Right lung (tissue), 5 donors: ENCODE data around the gene PLEKHG3. TPM values are rescaled to one million over a fixed set of nuclear protein-coding genes. Genes with fewer than 3 reads are reported as not detected.
A peak's percentile ranks its signal among the peaks of the same experiment; 100 is the strongest.

ENCODE experiments used
- DNase-seq, 2 donors: peaks; one replicate each; pipeline ENCODE4 v3.0.0-alpha.2; 2013
- polyA plus RNA-seq, 5 donors: library from polyadenylated mRNA; unstranded; fragments of 120-200 nt; gene quantifications; one replicate each; pipeline versions ENCODE4 v1.2.1 to v1.2.3, GENCODE V29; 2013; ENCODE audit warnings: inconsistent platforms in 1 of 5, low replicate concordance in 1 of 5; ENCODE audit not compliant: insufficient read length in 5 of 5, insufficient read depth in 1 of 5

PLEKHG3 gene
- polyA plus RNA-seq, 5 donors: 49.0 to 64.8 (median 59.4) TPM

DNA sequence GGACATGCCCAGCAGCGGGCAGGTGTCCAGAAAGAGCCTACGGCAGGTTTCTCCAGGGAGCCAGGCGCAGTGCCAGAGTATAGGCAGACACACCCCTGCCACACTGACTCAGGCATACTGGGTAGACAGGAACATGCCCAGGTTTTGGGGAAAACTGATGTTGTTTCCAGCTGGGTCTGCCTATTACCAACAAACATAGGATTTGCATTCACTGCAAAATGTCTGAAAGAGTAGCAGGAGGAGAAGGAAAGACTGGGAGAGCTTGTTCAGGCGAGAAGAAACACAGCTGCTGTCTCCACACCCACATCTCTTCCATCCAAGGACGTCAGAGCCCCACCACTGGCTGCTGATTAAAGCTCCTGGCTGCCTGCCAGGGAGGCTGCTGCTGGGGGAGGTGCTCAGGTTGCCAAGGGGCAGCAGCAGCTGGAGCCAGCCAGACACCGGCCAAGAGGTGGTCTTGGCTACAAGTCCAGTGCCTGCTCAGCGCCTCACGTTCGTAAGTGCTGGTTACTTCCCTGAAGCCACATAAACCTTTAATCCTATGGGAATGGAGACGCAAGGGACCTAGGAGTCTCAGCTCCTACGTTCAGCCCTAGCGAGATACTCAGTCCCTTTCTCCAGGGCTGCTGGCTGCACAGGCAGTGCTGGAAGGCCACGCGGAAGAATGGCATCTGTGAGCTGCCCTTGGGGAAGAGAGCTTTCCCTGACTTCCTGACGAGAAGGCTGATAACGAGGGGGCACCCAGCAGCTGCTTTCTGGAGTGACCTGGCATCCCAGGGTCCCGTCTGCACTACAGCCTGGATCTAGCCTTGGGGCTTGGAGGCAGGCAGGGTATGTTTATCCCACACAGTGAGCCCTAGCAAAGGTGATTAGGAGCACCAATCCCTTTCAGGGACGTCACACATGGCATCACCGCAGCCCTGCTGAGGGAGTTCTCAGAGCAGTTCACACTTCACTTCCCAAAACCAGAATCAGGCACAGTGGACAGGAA is 58.1 kb downstream of the PLEKHG3 start:
- peak; percentile 83 to 84 for DNase-seq

DNA sequence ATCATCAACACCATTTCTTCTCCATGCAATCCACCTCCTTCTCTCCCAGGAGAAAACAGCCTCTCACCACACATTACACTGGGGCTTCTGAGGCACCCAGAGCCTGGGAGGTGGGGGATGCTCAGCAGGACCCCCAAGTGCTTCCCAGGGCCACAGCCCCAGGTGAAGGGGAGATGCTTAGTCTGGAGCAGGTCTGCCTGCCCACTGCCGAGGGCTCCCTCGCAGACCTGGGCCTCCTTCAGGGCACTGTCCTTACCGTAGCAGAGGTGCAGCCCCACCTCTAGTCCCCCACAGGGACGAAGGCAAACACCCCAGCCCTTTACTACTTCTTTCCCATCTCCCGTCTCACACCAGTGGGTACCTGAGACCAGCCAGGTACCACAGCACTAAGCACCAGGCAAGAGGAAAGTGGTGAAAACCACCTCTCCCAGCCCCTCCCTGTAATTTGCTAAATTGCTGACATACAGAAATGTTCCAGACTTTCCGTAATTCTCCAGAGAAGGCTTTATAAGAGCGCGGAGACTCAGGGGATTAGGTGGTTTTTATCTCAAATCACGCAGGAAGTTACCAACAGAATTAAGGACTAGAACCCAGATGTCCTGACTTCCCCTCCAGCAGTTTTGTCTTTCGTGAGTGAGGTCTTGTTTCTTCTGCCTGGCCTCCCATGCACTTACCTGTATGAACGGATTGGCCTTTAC is 59.0 kb downstream of the PLEKHG3 start:
- no peak for DNase-seq

DNA sequence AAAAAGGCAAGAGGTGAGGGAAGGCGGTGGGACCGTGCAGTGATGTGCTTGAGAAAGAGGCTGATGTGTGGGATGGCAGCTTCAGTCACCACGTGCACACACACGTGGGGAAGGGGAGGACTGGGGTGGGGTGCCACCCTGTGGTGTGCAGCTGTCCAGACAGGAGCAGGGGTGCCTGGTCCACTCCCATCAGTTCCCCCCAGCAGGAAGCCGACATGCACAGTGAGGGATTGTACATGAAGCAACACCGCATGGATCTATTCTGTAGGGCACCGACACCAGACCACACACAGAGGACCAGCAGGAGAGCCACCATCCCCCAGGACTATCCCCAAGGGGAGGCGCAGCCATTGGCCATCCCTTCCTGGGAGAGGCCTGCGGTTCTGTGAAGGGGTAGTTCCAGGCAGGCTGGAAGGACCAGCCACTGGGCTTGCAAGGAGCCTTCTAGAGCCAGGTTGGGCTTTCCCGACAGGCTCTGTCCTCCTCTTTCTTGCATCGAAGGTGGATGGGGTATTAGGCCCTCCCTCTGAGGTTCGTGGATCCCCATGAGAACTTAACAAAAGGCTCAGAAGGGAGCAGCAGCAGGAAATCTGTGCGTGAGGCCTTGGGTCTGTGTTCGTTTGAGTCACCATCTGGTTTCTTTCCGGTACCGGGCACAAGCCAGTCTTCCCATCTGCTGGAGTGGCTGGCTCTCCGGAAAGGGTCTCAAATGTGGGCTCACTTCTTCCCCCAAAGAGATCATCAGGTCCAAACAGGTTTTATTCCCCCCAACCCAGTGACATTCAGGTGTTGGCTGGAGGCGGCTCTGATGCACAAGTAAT is 59.8 kb downstream of the PLEKHG3 start:
- no peak for DNase-seq

DNA sequence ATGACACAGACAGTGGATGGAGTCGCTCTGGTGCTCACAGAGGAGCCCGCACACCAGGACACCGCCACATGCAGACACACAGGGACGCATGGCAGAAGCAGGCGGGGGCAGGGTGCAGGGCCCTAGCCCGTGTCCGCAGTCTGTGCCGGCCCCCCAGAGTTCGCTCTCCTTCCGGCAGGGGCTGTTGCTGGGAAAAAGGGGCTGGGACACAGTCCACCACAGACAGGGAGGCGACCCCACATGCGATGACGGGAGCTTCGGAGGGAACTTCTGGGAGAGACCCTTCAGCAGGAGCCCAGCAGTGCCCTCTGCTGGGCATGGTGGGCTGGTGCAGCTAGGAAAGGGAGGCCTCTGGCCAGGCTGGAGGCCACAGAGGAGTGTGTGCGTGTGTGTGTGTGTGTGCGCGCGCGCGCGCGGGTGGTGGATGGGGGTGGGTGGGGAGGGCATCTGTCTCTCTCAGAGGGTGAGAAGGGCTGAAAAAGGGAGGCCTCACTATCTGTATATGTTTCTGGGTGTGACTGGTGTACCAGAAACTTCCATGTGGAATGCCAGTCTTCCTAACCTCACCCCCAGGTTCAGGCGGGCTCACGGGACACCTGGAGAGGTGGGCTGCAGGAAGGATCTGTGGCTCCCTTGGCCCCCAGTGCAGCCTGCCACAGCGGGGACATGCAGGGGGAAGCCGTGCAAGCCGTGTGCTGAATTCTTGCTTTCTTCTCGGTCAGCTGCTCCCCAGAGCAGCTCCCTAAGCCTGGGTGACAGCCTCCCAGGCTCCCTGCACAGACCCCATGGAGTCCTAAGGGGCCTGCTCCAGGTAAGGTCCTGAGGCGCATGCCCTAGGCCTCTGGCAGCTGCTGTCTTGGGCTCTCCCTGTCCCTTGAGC is 60.7 kb downstream of the PLEKHG3 start:
- DNase-seq: peak; percentile 82 to 83

DNA sequence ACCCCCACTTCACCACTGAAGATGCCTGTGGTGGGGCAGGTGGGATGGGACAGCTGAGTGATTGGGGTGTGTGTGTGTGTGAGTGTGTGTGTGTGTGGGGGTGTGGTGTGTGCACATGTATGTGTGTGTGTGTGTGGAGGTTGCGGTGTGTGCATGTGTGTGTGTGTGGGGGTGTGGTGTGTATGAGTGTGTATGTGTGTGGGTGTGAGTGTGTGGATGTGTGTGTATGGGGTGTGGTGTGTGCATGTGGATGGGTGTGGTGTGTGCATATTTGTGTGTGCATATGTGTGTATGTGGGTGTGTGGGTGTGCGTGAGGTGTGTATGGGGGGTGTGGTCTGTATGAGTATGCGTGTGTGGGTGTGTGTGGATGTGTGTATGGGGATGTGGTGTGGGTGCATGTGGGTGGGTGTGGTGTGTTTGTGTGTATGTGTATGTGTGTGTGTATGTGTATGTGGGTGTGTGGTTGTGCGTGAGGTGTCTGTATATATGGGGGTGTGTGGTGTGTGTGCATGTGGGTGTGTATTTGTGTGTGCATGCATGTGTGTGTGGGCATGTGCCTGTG is 61.6 kb downstream of the PLEKHG3 start:
- no peak for DNase-seq

DNA sequence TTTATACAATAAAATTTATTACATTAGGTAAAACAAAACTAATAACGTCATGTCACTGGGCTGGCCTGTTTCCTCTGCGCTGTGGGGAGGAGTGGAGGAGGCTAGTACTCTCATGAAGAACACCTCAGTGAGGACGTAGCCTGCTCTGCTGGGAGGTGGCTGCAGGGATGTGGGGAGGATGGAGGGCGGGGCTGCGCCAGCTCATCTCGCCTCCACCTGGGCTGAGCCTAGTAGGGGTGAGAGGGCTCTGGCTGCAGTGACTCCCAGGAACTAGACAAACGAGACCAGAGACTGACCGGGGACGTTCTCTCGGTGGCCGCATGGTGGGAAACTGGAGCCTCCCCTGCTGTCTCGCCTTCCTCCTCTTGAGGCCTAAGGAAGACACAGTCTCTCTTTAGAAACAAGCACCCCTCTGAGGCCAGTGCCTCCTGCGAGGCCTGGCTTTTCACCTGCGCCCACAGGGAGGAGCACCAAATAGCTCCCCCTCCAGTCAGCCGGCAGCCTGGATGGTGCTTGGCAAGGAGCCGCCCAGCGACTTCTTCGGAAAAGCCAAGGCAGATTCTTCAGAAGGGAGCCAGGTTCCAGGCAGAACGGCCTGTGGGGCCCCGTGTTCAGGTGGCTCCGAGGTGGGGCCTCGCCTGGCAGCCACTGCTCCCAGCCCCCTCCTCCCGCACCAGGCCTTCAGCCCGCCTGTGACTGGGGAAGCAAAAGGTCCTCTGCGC is 62.4 kb downstream of the PLEKHG3 start:
- DNase-seq: no peak

DNA sequence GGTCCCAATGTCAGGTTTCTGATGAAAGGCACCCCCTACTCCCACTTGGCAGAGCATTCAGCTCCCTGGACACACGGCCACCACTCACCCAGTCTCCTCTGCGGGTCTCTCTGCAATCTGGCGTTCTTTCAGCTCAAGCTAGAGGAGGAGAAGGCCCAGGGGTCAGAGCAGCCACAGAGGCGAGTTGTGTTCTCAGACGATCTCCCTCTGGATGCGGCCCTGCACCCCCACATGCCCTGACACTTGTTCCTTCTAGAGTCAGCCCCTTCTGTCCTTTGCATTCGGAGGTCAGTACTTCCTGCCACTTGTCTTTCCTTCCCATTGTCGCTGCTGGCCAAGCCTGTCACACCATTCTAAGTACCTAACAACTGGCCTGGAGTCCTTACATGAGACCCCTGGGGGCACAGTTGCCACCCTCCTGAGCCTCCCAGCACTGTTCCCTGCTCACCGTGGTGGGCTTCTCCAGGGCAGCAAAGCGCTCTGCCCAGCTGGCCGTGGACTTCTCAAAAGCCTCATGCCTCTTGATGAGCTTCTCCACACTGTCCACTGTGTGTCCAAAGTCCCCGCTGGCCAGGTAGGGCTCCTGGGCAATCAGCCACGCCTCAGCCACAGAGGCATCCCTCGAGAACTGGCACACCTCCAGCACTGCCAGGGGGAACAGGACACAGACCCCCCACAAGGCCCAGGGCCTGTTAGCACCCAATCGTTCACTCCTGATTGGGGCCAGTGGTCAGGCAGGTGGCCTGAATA is 63.2 kb downstream of the PLEKHG3 start:
- no peak for DNase-seq

DNA sequence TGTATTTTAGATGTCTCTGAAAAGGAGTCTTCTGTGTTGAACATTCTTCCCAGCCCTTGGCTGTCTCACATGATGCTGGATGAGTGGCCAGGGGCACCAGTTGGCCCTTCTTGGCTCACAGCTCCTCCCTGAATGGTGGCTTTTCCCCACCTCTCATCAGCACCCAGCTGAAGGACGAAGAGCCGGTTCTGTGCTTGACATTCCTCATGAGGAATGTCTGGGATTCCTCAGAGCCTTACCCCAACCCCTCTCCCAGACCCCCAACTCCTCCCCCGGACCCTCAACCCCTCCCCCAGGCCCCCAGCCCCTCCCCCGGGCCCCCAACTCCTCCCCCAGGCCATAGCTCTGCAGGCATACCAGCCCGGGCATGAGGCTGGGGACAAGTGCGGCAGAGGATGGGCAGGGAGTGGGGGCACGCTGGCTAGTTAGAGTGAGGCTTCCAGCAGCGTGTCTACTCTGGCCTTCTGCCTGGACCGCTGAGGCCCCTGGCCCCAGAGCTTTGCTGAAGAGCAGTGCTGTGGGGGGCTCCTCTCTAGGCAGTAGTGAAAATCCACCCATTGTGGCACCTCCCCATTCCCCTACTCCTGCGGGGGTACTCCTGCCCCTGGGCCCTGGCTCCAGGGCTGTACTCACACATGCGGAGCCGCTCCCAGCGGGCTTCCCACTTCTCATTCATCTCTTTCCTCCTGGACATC is 64.3 kb downstream of the PLEKHG3 start:
- DNase-seq: no peak

DNA sequence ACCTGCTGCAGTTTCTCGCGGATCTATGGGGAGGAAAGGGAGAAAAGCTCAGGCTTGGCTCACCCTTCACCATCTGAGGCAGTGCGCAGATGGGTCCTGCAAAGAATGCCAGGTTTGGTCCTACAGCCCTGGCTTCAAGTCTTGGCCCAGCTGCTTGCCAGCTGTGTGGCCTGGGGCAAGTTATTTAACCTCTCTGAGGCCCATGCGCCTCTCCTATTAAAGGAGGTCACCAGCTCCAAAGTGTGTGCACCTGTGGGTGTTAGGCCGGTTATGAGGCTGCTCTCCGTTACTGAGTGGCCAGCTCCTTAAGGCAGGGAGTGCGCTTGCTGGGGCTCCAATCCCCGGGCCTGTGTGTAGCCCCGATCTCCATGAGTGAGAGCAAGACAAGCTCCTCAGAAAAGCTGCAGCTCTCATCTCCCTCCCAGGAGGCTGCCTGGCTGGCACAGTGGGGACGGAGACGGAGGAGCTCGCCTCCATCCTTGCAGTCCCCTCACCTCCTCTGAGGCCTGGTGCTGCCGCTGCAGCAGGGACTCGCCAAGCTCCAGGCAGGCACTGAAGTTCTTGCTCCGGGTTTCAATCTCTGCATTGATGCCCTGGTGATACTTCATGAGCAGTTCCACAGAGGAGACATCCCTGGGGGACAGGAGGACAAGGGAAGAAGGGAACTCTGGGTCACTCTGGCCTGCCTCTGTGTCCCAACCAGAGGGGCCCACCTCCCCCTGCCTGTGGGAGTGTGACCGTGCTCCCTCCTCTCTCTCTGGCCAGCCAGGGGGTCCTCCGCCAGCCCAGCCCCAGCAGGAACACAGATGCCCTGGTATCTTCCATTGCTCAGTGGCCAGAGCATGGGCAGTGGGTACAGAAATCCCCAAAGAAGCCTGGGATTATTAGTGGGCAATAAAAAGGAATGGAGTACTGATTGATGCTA is 65.1 kb downstream of the PLEKHG3 start:
- DNase-seq: no peak

DNA sequence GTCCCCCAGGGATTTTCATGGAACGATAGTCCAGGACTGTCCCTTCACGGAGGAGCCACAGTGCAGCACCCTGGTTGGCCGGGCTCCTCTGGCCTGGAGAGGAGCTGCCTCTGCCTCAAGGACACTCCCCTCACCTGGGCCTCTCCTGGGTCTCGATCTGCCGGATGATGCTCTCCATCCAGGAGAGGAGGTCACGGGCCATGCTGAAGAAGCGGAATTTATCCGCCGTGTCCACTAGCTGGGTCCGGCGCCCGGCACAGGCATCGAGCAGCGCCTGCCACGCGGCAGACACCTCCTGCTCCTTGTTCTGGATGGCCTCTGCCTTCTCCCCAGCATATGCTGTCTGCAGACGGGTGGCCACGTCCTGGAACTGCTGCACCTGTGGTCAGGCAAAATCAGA is 66.5 kb downstream of the PLEKHG3 start:
- no peak for DNase-seq

DNA sequence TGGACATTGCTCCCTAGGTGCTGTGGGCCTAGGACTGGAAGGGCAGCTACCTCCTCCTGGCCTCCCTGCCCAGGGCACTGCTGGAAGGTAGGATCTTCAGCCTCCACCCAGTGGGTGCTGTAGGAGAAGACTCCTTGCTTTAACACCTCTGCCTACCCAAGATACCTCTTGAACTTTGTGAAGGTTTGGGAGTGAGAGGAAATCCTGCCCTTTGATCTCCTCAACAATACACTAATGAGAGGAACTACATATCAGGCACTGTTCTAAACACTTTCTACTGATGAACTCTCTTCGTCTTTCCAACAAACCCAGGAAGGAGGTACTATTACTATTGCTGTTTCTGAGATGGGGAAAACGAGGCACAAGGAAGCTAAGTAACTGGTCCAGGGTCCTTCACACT is 66.9 kb downstream of the PLEKHG3 start:
- no peak for DNase-seq

DNA sequence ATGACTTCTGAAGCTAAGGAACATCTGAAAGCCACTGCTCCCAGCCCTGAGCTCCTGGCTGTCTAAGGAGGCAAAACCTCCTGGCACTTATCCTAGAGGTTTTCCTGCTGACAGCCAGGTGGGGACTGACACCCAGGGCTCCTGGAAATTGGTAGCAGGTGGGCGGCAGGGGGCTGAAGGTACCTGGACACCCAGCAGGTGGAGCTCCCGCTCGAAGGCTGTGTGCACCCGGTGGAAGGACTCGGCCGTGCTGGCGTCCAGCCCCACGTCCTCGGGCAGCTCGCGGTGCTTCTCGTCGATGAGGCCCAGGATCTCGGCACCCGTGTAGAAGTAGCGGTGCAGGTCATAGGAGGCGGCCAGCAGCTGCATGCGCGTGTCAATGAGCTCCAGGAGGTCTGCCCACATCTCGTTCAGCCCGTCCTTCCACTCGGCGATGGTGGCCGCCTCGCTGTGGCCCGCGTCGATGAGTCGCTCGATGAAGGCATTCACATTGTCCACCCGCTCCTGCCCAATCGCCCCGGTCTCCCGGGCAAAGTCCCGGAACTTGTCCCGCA is 68.2 kb downstream of the PLEKHG3 start:
- DNase-seq: no peak

DNA sequence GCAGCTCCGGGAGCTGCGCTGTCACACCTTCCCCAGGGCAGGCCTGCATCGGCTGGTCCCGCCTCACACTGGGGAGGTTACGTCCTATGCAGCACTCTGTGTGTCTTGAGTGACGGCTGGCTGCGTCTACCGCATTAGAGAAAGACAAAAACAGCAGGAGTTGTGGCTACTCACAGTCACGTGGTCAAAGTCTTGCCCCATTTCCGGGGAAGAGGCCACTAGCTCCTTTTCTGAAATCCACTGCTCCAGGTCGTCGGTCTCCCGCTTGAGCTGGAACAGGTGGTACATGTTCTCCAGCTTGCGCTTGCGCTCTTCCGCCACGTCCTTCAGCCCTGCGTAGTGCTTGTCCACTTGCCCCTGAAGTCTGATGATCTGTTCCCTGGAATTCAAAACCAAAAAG is 68.8 kb downstream of the PLEKHG3 start:
- no peak for DNase-seq

DNA sequence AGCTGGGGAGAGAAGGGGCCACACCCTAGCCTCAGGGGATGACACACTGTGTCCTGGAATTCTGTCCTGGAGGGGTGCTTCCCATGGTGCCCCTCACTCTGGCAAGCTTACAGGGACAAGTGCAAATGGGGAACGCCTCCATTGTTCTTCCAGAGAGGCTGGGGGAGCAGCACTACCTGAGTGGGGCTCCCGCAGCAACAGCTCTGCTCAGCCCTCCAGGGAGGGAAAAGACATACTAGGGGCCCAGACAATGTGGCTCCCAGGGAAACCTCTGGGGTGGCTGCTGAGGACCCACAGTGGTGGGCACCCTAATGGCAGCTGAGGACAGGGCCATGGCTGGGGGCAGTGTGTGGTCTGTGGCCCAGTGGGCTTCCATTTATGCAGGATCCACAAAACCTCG is 69.4 kb downstream of the PLEKHG3 start:
- DNase-seq: no peak

DNA sequence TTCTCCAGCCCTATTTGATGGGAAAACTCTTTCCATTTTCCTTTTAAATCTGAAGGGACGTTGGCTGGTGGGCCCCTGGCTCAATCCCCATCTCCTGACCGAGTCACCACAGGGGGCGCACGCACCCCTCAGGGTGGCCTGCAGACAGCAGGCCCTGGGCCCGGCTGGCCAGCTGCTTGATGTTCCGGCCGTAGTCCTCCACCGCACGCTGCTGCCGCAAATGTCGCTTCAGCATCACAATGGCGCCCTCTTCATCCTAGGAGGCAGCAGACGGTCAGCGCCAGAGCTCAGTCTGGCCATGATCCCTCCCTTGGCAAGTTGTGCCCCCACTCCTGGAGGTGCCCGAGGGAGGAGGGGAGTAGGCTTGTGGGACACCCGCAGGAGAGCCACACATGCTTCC is 70.0 kb downstream of the PLEKHG3 start:
- no peak for DNase-seq

DNA sequence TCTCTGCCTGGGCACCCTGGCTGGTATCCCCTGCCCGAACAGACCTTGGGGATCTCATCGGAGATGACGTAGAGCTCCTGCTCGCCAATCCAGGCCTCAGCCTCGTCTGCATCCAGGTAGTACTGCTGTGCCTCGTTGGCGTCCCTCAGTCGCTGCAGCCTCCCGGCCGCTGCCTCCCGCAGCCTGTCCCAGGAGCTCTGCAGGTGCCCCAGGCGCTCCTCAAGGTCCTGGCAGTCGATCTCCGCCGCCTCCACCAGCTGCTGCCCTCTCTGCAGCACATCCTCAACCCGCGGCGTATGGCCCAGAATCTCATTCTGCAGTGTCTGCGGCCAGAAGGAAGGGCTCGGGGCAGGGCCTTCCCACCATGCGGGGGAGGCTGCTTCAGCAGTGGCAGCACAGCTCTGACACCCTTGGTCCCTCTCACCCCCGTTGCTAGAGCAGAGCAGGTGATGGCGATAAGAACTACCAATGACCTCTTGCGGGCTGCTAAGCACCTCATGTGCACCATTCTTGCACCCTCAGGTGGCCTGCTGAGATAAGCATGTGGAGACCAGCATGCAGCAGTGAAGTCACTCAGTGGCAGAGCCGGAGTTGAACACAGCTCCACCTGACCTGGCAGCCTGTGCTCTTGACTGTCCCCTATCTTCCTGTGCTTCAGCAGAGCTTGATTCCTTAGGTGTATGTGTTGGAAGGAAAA is 71.0 kb downstream of the PLEKHG3 start:
- DNase-seq: no peak

DNA sequence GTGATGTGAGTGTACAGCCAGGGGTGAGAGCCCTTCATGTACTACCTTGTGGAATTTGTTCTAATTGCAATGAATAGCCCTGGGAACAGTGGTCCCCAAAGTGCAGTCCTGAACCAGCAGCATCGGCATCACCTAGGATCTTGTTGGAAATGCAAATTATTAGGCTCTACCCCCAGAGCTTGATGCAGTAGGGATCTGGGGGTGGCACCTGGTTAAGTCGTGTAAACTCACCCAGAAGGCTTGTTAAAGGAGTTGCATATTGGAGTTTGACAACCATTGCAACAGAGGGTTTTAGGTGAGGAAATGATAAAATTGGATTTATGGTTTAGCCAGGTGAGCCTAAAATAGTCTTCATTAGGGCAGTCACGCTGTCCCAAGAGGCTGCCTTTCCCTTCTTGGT is 73.2 kb downstream of the PLEKHG3 start:
- DNase-seq: no peak
